Measurements from ENCODE around the gene HSPG2.
A peak's percentile ranks its signal among the peaks of the same experiment; 100 is the strongest.
"Not testable (repeated sequence)": the region's sequence is repeated elsewhere in the genome, so short reads cannot be mapped to it uniquely, and the experiment has no call there.

Gene HSPG2

DNA sequence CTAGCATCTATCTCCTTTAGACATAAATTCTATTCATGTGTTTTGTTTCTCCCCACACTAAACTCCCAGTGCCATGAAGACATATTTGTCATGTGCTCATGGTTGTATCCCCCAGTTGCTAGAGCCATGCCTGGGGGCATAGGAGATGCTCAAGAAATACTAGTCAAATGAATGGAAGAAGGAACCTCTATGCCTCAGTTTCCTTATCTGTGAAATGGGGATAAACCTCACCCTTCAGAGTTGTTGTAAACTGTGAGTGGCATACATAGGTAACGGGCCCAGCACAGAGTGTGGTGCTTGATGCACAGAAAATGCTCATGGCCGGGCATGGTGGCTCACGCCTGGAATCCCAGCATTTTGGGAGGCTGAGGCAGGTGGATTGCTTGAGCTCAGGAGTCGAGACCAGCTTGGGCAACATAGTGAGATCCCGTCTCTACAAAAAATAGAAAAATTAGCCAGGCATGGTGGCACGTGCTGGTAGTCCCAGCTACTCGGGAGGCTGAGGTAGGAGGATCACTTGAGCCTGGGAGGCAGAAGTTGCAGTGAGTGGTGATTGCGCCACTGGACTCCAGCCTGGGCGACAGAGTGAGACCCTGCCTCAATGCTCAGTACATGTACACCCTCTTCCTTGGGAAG lies 116.4 kb downstream of the HSPG2 start:
- DNase-seq, result no peak

DNA sequence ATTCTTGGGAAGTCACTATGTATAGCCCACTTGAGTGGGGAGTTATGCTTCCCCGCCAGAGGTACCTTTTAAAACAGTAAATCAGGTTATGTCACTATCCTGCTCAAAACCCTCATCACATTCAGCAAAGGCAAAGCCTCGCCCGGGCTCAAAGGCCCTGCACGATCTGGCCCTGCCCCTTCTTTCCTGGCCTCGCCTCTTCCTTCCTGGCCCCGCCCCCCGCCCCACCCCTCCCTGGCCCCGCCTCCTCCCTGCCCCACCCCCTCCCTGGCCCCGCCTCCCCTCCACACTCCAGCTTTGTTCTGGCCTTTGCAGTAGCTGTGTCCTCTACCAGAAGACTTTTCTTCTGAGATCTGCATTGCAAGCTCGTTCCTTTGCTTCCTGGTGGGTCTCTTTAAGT lies 118.5 kb downstream of the HSPG2 start:
- DNase-seq, result no peak

- peak; percentile 63 for DNase-seq
Observed at GRCh38 chr1:21816602-21817302, 120.4 kb downstream of the HSPG2 start.

- DNase-seq, result no peak
Observed at GRCh38 chr1:21815724-21816321, 121.3 kb downstream of the HSPG2 start.

DNA sequence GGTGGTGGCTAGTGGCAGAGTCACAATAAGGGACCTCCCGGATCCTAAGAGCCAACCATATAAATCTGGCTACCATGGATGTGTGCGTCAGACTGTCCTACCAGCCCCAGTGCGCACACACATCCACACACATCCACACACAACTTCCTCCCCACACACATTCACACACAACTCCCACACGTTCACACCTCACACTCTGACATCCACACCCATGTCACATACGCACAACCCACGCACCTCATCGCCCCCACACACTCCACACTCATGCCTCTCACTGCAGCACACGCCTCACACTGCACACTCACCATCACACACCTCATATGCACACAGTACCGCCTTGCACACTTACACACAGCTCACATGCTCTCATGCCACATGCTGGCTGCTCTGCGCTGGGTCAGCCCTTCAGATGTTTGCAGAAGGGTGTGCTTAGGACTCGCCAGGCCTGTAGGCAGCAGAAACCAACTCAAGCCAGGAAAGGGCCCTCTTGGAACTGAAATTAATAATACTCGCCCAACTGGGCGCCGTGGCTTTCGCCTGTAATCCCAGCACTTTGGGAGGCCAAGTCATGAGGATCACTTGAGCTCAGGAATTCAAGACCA lies 122.0 kb downstream of the HSPG2 start:
- DNase-seq, result no peak

GRCh38 chr1:21814241-21814918 lies 122.7 kb downstream of the HSPG2 start:
- no peak for DNase-seq

DNA sequence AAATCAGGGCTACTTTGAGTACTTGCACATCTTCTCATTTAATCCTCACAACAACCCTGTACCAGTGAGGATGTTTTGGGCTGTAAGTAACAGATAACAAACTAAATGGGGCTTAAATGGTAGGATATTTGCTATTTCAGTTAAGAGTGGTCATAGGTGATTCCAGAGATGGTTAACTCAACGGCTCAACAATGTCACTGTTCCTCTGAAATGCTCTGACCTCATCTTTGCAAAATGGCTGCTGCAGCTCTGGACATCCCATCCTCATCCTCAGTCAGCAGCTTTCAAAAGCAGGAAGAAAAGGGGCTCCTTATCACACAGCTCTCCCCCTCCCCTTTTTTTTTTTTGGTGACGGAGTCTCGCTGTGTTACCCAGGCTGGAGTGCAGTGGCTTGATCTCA lies 123.6 kb downstream of the HSPG2 start:
- no peak for DNase-seq

DNA sequence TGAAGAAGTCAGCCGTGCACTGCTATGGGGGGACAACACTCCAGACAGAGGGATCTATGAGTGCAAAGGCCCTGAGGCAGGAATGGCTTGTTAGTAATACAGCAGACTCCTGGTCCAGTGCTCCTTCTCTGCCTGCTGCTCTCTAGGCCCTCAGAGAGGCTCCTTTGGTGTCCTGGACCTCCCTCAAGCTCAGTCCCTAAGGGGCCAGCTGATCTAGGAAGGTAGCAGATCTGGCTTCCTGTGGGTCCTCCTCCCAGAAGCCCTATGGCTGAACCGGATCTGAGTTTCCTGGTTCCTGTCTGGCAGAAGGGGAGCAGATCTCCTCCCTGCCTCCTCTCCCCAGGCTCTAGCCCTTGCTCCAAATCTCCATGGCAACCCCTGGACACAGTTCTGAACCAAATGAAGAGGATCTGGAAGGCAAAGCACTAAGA lies 125.2 kb downstream of the HSPG2 start, which contains the start of gene LDLRAD2:
TSS of gene LDLRAD2 (plus strand) at position 391 of the 431 bp plus-strand sequence. CDS start 187 bp downstream, outside the sequence.
- DNase-seq, result no peak

DNA sequence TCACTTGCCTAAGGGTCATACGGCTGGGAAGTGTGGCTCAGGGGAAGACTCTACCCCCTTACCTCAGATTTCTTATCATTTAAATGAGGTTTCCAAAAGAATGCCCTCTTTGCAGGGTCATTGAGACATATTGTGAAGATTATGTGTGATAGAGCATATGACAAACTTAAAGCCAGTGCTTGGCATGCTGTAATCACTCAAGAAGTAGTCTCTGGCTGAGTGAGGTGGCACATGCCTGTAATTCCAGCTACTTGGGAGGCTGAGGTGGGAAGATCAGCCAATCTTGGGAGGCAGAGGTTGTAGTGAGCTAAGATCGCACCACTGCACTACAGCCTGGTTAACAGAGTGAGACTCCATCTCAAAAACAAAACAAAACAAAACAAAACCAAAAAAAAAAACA lies 132.6 kb downstream of the HSPG2 start:
- peak; percentile 12 for DNase-seq

DNA sequence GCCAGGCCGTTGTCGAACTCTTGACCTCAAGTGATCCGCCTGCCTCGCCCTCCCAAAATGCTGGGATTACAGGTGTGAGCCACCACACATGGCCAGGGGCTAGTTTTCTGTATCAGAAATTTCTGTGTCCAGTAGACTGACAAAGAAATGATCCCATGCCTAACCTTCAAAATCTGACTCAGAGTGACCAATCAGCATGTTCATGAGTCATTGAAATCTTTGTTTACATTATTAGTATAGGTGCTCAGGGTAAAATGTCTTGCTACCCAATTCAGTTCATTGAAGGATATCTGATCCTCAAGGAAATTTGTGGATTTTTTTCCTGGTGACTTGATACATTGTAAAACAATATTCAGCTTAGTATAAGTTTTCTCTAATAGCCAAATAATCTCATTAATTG lies 136.0 kb downstream of the HSPG2 start:
- DNase-seq, result peak; percentile 48

DNA sequence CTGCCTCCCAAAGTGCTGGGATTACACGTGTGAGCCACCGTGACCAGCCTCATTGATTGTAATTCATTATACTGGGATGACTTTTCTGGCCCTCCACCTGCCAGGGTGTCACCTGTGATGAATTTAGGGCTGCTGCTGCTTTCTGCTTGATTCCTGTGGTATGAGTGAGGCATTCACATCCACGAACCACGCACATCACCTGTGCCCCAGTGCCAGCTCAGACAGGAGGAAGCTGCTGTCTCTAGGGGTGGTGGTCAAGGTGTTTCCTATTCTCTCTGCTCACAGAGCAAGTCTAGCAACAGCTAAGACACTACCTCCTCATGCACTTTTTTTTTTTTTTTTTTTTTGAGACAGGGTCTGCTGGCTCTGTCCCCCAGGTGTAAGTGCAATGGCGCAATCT lies 137.4 kb downstream of the HSPG2 start:
- no peak for DNase-seq

DNA sequence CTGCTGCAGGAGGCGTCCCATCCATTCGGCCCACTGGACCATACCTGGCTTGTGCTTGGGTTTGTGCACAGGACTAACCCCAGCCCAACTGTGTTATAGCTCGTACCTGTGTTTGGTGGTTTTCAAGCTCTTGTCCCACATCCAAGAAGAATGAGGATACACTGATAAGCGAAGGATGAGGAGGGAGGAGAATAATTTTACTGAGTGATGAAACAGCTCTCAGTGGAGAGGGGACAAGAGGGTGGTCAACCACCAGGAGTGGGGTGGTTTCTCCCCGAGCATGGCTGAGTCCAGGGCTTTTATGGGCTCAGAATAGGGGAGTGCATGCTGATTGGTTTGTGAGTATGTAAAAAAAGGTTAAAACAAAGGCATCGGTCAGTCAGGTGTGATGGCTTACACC lies 142.0 kb downstream of the HSPG2 start:
- no peak for DNase-seq

DNA sequence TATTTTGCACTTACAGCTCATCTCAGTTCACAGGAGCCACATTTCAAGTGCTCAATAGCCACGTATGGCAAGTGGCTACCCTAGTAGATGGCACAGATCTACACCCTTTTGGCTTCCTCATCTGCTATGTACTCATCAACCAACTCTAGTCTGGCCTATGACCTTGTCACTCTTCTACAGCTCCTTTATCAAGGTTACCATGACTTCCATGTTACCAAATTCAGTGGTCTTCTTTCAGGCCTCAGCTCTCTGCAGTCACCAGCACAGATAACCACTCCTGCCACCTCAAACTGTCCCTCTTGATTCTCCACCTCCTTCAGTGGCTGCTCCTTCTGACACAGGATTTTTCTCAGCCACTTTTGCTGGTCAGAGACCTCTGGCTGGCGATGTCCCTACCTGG lies 142.5 kb downstream of the HSPG2 start:
- no peak for DNase-seq

- no peak for DNase-seq
Observed at GRCh38 chr1:21793104-21793503, 144.0 kb downstream of the HSPG2 start.

DNA sequence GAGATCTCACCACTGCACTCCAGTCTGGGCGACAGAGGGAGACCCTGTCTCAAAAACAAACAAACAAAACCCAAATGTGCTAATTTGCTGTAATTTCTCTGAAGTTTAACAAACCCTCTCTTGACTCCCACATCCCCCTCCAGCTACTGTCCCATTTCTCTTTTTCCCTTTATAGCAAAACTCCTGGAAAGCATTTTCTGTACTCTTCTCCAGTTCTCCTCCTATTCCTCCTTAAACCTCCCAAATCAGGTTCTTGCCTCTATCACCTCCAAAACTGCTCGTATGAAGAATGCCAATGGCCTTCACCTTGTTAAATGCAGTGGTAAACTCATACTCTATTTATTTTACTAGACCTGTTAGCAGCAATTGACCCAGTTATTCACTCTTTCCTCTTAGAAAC lies 150.5 kb downstream of the HSPG2 start:
- DNase-seq, result no peak

DNA sequence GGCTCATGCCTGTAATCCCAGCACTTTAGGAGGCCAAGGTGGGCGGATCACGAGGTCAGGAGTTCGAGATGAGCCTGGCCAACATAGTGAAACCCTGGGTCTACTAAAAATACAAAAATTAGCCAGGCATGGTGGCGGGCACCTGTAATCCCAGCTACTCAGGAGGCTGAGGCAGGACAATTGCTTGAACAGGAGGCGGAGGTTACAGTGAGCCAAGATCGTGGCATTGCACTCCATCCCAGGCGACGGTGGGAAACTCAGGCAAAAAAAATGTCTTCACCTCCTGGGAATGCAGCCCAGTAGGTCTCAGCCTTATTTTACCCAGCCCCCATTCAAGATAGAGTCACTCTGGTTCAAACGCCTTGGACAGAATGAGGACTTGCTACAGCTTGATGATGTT lies 151.3 kb downstream of the HSPG2 start:
- not testable (repeated sequence) for DNase-seq

DNA sequence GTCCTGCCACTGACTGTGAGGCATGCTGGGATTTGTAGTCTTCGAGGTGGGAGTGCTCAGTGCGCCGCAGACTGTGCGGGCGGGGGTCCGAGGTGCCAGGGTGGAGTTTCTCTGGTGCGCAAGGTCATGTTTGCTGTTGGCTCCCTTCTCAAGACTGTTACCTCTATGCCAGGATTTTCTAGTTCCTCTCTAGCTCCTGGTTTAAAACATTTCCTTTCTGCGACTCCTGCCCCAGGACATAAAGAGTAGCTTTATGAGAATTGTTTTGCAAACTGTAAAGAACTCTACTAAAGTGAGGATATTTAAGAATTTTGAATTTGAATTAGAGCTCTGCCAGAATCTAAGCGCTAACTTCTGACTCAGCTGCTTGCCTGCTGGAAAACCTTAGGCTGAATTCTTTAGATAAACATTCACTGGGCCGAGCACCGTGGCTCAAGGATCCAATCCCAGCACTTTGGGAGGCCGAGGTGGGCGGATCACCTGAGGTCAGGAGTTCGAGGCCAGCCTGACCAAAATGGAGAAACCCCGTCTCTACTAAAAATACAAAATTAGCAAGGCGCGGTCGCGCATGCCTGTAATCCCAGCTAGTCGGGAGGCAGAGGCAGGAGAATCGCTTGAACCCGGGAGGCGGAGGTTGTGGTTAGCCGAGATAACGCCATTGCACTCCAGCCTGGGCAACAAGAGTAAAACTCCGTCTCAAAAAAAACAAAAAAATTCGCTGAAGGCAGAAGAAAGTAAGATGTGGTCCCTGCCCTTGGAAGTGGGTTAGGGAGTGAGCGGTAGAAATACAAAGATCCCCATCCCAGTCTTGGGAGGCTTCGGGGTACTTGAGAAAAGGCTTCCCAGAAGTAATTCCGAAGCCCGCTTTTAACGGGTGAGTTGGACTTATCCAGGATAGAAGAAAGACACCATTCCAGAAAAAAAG lies 153.2 kb downstream of the HSPG2 start:
- peak; percentile 96 for DNase-seq

DNA sequence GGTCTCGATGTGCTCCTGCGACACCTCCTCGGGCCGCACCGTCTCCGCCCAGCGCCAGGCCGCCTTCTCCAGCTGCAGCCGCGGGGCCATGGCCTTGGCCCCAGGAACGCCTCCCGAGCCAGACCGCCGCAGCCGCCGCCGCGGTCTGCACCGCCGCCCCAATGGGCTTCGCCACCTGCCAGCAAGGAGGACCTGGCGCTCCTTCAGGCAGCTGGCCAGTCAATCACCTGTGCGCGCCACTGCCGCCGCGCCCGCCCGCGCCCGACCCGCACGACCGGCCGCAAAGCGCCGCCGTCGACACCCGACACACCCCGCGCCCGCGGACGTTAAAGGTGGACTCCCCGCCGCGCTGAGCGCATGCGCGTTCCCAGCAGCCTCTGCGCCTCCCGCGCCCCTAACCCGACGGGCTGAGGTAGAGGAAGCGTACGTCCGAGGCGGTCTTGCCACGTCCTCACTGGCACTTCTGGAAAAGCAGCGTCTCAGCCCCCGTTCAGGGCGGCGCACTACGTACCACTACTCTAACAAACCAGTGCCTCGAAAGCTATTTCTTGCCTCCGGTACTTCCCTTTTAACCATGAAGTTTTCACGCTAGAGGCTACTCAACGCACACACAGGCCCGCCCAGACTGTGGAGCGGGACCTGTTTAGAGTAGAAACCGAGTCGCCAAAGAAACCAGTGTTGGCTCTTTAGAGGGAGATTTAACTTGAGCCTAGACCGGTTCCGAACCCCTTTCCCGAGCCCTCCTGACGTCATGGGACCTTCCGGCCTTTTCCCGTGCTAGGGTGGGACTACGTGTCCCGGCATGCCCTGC lies 154.0 kb downstream of the HSPG2 start, which contains the start of gene USP48:
TSS of gene USP48 (minus strand) at position 282 of the 811 bp plus-strand sequence. CDS start at position 90, 192 bp downstream.
- DNase-seq, result peak; percentile 94

- peak; percentile 56 for DNase-seq
Observed at GRCh38 chr1:21782349-21782867, 154.7 kb downstream of the HSPG2 start.

DNA sequence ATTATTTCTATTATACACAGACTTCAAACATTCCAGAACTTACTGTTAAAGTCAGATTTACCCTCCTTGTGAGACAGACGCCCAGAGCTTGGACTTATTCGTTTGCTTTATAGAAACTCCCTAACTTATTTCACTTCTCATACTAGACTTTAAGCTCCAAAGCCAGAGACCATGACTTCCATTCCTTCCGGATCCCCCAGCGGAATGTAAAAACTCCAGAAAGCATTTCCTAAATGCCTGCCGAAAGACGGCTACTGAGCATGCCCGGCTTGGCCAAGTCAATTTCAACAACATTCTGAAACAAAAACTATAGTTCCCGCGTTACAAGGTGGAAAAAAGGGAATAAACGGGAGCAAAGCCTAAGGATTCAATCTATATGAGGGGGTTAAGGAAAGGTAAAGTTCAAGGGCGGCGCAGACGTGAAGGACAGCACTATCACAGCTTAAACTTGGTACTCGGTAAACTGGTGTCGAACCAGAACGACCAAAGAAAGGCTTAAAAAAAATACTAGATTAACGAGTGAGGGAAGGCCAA lies 155.2 kb downstream of the HSPG2 start:
- DNase-seq, result no peak

Measured in NCI-H226 (cell line).